Measurements from ENCODE around the gene INVS.
"Not testable (repeated sequence)": the region's sequence is repeated elsewhere in the genome, so short reads cannot be mapped to it uniquely, and the experiment has no call there.

INVS gene

GRCh38 chr9:100098887-100099721, at the start of gene INVS, which contains the start of gene ERP44:
Gene INVS, plus strand, starts transcription at chr9:100099243. Its CDS starts 5,279 bp downstream, at chr9:100104522.
Gene ERP44, minus strand, starts transcription at chr9:100099000. Its CDS starts 160 bp downstream, at chr9:100098840.
- DNase-seq (ENCODE audit: low spot score): peak; percentile 98

GRCh38 chr9:100049551-100049950, 49.5 kb upstream of the INVS start:
- no peak for DNase-seq (ENCODE audit: low spot score)

GRCh38 chr9:100052375-100052774, 46.7 kb upstream of the INVS start:
- DNase-seq (ENCODE audit: low spot score): no peak

DNA sequence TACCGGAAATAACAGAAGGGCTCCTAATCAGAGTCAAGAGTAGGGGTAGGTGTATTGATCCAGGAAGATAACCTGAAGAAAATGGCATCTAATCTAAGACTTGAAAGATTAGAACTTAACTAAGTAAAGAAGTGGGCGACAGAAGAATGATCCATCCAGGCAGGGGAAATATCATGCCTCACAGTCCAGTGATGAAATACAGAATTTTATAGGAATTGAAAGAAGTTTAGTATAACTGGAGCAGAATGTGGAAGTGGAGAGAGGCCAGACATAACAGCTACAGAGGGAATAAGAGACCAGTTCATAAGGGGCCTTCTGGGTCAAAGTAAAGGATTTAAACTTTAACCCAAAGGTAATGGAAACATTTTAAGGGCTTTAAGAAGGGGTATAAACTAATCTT, 42.5 kb upstream of the INVS start:
- DNase-seq (ENCODE audit: low spot score): no peak

DNA sequence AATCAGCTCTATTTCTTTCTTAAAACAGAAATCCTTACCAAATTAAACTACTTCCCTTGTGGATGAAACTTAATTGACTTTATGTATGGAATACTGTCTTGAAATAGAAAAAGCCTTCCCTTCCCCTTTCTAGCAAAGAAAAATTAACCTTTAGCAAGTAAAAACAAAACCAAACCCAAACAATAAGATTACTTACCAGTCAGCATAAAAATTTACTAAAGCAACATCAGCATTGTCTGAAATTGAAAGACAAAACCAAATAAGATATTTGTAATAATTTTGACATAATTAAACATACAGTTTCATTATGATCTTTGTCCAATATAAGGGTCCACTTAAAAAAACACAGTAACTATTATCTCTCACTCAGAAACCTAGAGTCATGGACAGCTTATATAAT, 41.4 kb upstream of the INVS start:
- DNase-seq (ENCODE audit: low spot score): no peak

DNA sequence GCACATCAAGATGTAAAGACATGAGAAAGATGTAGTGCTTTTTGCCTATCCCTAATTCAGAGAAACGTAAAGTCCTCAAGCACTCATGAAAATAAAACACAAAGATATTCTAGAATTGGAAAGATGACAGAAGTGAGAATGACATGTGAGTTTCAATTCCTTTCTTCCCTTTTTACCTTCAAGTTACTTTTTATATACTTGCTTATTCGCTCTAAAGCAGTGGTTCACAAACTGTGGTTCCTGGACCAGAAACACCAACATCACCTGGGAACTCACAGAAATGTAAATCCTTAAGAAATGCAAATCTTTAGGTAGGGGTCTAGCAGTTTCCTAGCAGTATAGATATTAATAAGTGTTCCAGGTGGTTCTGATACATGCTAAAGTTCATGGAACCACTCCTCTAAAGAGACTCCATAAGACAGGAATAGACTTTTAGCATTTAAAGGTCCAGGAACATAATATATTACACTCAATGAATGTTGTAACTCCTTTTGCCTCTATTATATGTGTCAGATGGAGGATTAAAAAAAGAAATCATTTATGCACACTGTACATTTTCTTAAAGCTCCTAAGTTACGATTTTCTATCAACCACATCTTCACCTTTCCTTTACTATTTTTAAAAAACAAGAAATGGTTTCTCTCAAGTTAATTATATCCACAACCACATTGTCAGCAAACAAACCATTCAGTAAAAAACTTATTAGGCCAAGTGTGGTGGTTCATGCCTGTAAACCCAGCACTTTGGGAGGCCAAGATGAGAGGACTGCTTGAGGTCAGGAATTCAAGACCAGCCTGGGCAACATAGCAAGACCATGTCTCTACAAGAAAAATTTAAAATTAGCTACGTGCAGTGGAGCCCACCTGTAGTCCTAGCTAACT, 40.1 kb upstream of the INVS start:
- no peak for DNase-seq (ENCODE audit: low spot score)

GRCh38 chr9:100062683-100063082, 36.4 kb upstream of the INVS start:
- not testable (repeated sequence) for DNase-seq (ENCODE audit: low spot score)

- no peak for DNase-seq (ENCODE audit: low spot score)
These were observed 35.9 kb upstream of the INVS start for GRCh38 chr9:100063185-100063584.

DNA sequence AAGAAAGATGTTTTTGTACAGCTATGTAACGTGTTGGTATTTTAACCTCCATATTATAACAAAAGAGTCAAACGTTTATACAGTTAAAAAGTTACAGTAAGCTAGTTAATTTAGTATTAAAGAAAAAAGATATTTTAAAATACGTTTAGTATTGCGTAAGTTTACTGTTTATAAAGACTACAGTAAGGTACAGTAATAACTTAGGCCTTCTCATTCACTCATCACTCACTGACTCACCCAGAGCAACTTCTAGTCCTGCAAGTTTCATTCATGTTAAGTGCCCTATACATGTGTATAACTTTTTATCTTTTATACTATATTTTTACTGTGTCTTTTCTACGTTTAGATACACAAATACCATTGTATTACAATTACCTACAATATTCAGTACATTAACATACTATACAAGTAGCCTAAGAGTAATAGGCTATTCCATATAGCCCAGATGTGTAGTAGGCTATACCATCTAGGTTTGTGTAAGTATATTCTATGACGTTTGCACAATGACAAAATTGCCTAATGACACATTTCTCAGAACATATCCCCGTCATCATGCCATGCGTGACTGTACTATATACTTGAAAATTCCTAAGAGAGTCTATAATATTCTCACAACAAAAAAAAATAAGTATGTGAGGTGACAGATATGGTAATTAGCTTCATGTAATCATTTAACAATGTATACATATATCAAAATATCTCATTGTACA, 34.0 kb upstream of the INVS start:
- no peak for DNase-seq (ENCODE audit: low spot score)

- DNase-seq (ENCODE audit: low spot score): no peak
These were observed 32.5 kb upstream of the INVS start for GRCh38 chr9:100066539-100066938.

- DNase-seq (ENCODE audit: low spot score): not testable (repeated sequence)
These were observed 31.1 kb upstream of the INVS start for GRCh38 chr9:100067990-100068389.

GRCh38 chr9:100069068-100069467, 30.0 kb upstream of the INVS start:
- not testable (repeated sequence) for DNase-seq (ENCODE audit: low spot score)

DNA sequence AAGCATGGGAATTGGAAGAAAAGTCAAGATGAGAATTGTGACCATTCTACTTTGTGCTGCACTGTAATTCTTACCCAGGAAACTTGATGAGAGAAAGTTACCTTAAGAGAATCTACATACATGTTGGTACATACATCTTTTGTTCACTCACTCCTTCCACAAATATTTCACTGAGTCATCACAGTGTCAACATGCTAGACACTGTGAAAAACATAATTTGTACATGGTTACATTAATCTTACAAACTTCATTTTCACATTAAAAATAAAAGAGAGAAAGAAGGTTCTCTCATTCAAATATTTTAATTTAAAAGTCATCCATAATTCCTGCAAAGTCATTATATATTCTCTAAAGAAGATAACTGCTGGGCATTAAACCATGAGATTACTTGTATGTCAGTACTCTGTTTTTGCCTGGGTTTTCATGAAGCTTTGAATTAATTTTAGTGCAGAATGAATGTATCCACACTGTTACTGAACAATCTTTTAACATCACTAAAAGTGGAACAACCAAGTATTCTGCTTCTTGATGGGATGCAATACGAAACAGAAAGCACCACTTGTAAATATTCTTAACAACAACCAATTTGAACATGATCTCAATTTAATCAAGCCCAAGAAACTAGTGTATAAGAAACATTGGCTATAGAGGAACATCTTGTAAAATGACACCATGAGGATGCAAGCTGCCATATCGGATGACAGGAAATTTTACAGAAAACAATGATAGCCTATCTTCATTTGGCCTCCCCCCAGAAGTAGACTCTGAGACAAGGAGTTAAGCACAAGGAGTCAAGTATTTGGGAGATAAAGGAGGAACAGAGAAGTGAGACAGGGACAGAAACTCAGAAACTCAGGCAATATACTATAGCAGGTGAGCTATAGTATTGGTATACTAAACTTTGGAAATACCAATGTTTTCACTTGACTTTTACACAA, 28.7 kb upstream of the INVS start:
- DNase-seq (ENCODE audit: low spot score): no peak

GRCh38 chr9:100071271-100071670, 27.8 kb upstream of the INVS start:
- no peak for DNase-seq (ENCODE audit: low spot score)

- DNase-seq (ENCODE audit: low spot score): no peak
These were observed 26.2 kb upstream of the INVS start for GRCh38 chr9:100072805-100073204.

GRCh38 chr9:100074093-100074492, 24.9 kb upstream of the INVS start:
- DNase-seq (ENCODE audit: low spot score): no peak

GRCh38 chr9:100074989-100075388, 24.1 kb upstream of the INVS start:
- DNase-seq (ENCODE audit: low spot score): no peak

DNA sequence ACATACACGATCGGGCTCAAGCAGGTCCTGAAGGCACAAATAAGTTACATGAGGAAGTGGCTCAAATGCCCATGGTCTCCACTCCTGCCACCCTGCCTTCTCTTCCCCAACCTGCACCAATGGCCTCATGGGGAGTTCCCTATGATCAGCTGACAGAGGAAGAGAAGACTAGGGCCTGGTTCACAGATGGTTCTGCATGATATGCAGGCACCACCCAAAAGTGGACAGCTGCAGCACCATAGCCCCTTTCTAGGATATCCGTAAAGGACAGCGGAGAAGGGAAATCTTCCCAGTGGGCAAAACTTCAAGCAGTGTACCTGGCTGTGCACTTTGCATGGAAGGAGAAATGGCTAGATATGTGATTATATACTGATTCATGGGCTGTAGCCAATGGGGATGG, 22.8 kb upstream of the INVS start:
- not testable (repeated sequence) for DNase-seq (ENCODE audit: low spot score)

DNA sequence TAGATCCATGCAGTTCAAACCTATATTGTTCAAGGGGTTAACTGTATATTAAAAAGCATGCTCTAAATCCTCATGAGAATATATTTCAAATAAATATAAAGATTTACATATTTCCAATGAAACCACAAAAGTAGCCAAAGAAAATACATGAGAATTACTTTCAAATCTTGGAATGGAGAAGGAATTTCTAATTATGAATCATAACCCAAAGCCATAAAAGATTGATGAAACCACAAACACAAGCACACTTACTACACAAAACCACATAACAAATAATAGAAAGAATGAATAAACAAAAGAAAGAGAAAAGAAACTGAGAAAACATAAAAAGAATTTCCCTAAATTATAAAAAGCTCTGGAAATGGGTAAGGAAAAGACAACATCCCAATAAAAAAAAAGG, 16.3 kb upstream of the INVS start:
- DNase-seq (ENCODE audit: low spot score): no peak

GRCh38 chr9:100083448-100084127, 15.5 kb upstream of the INVS start:
- no peak for DNase-seq (ENCODE audit: low spot score)

- peak; percentile 19 for DNase-seq (ENCODE audit: low spot score)
These were observed 15.0 kb upstream of the INVS start for GRCh38 chr9:100084128-100084453.

Data from CD4-positive, alpha-beta T cell treated with Interleukin-2 at 100 ng/mL for 4 hours (primary cell).